Measurements from ENCODE around the gene G6PC3.
"Not testable (repeated sequence)": the region's sequence is repeated elsewhere in the genome, so short reads cannot be mapped to it uniquely, and the experiment has no call there.

G6PC3 gene

GRCh38 chr17:44045486-44045885, 25.0 kb upstream of the G6PC3 start:
- H3K27ac ChIP-seq, result no peak overlapping the region
- TF ChIP-seq CTCF (conservative IDR thresholded peaks at IDR 0.05) (no peak), ZFX (IDR thresholded peaks at IDR 0.05) (no peak)

- H3K27ac ChIP-seq, result not testable (repeated sequence)
Measured at GRCh38 chr17:44046893-44047292, 23.6 kb upstream of the G6PC3 start.

GRCh38 chr17:44049294-44050060, 21.1 kb upstream of the G6PC3 start:
- no peak for TF ChIP-seq ZFX (IDR thresholded peaks at IDR 0.05)
- TF ChIP-seq CTCF (conservative IDR thresholded peaks at IDR 0.05), result no peak

GRCh38 chr17:44053125-44053872, 17.2 kb upstream of the G6PC3 start:
- H3K27ac ChIP-seq, result peak overlapping the region; percentile 37; the same call in 1 of the 2 replicates
- TF ChIP-seq CTCF (conservative IDR thresholded peaks at IDR 0.05), result no peak
- TF ChIP-seq ZFX (IDR thresholded peaks at IDR 0.05), result no peak

More at GRCh38 chr17:44049294-44050060, 21.1 kb upstream of the G6PC3 start:
- H3K27ac ChIP-seq, result no peak overlapping the region

- no peak overlapping the region for H3K27ac ChIP-seq
Measured at GRCh38 chr17:44059101-44059892, 11.2 kb upstream of the G6PC3 start.

GRCh38 chr17:44061446-44061845, 9.1 kb upstream of the G6PC3 start:
- H3K27ac ChIP-seq, result no peak overlapping the region
- TF ChIP-seq ZFX (IDR thresholded peaks at IDR 0.05) (no peak), CTCF (conservative IDR thresholded peaks at IDR 0.05) (no peak)

More at GRCh38 chr17:44059101-44059892, 11.2 kb upstream of the G6PC3 start:
- TF ChIP-seq CTCF (conservative IDR thresholded peaks at IDR 0.05) (no peak), ZFX (IDR thresholded peaks at IDR 0.05) (no peak)

GRCh38 chr17:44062871-44063270, 7.7 kb upstream of the G6PC3 start:
- no peak overlapping the region for H3K27ac ChIP-seq

More at GRCh38 chr17:44062871-44063270, 7.7 kb upstream of the G6PC3 start:
- no peak for TF ChIP-seq CTCF (conservative IDR thresholded peaks at IDR 0.05)
- no peak for TF ChIP-seq ZFX (IDR thresholded peaks at IDR 0.05)

Measured in C4-2B (cell line).